GM13977 (cell line): ENCODE results near the gene PCBP1.

Source experiments
- DNase-seq: peaks from one replicate; pipeline ENCODE4 v3.0.0; 2012; ENCODE audit warnings: low spot score
- in situ Hi-C: fragments of 300-500 bp; cut with MboI; formaldehyde crosslinking; loops from one replicate; pipeline ENCODE4 v1.12.0; 2022; ENCODE audit warnings: low sequenced_read_pairs, low pct_unique_long_range_greater_than_20kb, mixed read lengths, inconsistent platforms; ENCODE audit not compliant: unreplicated experiment
- TF ChIP-seq, protein P1 (sequence below): IDR thresholded peaks from 2 replicates; pipeline ENCODE4 v1.5.1; 2012; ENCODE audit warnings: mild to moderate bottlenecking, control low read depth; ENCODE audit not compliant: insufficient read depth; ENCODE audit errors: extremely low read depth, missing control alignments

The PCBP1 gene

DNA sequence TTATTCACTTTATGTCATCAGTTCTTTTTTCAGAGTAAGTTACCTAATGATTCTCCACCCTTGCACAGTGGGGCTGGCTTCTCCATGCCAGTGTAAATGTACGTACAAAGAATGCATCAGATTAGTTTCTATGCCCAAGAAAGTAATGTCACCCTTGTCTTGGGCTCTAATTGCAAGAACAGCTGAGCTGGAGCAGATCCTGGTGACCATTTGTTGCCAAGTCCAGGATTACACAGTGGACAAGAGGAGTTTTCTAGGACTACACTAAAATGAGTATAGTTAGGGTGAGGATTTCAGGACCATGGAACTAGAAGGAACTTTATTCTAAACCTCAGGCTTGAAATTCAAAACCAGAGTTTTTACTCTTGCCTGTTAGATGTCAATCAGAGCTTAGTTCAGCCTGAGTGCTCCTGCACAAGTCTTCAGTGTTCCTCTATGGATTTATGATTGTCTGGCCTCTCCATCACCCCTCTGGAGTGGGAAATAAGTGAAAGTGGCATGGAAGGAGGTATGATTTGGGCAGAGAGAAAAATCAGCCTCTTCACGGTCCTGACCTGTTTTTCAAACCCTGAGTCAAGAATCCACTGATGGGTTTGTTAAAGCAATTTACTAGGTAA lies 29.8 kb downstream of the PCBP1 start:
- DNase-seq, result no peak
- TF ChIP-seq, protein P1, sequence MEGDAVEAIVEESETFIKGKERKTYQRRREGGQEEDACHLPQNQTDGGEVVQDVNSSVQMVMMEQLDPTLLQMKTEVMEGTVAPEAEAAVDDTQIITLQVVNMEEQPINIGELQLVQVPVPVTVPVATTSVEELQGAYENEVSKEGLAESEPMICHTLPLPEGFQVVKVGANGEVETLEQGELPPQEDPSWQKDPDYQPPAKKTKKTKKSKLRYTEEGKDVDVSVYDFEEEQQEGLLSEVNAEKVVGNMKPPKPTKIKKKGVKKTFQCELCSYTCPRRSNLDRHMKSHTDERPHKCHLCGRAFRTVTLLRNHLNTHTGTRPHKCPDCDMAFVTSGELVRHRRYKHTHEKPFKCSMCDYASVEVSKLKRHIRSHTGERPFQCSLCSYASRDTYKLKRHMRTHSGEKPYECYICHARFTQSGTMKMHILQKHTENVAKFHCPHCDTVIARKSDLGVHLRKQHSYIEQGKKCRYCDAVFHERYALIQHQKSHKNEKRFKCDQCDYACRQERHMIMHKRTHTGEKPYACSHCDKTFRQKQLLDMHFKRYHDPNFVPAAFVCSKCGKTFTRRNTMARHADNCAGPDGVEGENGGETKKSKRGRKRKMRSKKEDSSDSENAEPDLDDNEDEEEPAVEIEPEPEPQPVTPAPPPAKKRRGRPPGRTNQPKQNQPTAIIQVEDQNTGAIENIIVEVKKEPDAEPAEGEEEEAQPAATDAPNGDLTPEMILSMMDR, result no peak
- in situ Hi-C loops, result no loop called here

DNA sequence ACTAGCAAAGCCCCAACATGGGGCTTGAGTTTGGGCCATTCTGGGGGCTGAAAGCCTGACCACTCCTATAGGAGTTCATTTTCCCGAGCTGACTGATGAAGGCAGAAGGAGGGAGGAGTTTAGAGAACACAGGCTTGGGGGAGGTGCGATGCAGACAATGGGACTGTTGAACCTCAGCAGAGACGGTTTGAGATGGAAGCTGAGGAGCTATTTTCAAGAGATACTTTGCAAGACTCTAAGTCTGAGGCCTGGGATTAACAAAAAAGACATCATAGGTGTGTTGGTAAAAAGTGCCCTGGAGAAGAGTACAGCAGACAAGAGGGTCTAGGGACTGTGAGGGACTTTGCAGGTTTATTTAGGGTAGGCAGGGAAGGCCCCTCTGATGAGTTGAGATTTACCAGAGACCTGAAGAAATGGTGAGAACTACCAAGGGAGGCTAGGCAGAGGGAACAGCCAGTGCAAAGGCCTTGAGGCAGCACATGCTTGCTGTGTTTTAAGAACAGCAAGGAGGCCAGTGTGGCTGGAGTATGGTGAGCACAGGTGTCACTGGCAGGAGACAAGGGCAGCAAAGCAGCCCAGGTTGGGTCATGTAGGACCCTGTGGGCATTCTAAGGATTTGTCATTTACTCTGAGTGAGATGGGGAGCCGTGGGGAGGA lies 31.6 kb downstream of the PCBP1 start:
- in situ Hi-C loops, result no loop called here
- no peak for DNase-seq
- TF ChIP-seq, protein P1, result no peak

DNA sequence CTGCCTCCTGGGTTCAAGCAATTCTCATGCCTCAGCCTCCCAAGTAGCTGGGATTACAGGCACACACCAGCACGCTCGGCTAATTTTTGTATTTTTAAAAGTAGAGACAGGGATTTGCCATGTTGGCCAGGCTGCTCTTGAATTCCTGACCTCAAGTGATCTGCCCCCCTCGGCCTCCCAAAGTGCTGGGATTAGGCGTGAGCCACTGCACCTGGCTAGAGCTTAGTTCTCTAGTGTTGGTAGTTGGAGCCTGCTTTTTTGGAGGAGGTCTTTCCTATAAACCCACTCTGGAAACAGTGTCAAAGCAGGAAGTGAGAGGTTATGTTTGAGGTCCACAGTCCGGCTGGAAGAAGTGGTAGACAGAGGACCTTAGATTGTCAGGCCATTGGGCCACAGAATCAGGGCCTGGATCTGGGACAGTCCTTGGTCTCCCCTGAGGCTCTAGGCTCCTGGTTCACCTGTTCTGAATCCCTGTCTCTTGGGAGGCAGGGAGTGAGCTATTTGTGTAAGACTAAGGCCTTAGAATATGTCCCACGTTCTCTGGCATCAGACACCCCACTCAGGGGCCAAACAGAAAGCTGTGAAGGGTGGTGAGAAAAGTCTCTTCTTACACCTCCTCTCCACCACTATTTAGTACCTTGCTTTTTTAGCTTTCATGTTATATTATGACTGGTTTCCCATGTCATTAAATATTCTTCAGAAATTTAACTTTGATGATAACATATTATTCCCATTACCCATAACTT lies 34.5 kb downstream of the PCBP1 start:
- in situ Hi-C loops, result no loop called here
- TF ChIP-seq, protein P1, result no peak
- no peak for DNase-seq

DNA sequence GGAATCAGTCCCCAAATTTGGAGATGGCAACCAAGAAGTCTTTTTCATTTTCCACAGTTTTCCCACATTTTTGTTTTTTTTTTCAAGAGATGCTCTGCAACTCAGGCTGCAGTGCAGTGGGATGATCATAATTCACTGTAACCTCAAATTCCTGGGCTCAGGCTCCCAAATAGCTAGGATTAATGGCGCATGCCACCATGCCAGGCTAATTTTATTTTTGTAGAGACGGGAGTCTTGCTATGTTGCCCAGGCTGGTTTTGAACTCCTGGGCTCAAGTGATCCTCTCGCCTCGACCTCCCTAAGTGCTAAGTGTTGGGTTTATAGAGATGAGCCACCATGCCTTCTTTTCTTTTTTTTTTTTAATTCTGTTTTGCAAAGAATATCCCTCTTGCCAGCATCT lies 35.2 kb downstream of the PCBP1 start:
- DNase-seq, result no peak
- in situ Hi-C loops, result no loop called here
- TF ChIP-seq, protein P1, result no peak

DNA sequence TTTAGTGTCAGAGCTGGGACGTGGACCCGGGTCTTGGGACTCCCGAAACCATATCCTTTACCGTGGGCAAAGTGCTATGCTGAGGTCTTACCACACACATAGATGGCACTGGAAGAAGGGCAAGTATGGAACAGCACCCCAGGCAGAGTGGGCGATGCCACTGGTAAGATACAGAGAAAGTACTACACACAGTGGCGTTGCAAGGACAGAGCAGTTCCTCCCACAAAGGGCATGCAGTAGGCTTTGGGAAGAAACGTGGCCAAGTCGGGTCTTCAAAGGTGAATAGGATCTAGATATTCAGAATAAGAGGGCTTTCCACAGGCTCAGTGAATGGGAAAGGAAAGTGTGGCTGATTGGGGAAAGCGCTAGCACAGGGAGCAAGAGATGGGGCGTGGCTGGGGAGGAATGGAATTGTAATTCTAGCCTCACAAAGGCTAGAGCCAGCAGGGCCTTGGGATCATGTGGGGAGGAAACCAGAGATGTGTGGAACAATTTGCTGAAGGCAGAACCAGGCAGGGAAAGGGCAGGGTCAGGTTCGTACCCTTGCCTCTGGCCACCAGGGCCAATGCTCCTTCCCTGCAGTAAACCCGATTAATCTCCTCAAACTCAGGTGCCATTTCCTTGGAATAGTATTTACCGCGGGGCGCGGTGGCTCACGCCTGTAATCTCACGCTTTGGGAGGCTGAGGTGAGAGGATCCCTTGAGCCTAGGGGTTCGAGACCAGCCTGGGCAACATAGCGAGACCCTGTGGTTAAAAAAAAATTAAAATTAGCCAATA lies 36.0 kb downstream of the PCBP1 start:
- DNase-seq, result no peak
- in situ Hi-C loops, result no loop called here
- TF ChIP-seq, protein P1, result no peak

DNA sequence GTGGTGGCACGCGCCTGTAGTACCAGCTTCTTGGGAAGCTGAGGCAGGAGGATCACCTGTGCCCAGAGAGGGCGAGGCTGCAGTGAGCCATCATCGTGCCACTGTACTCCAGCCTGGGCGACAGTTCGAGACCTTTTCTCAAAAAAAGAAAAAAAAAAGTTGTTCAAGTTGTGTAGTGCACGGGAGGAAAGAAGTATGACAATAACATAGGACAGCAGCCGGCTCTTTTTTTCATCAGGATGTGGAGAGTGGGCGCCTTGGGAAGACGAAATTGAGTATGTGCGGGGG lies 36.5 kb downstream of the PCBP1 start:
- in situ Hi-C loops, result no loop called here
- DNase-seq, result no peak
- TF ChIP-seq, protein P1, result no peak
